ENCODE measurements around the gene KCNQ1.

The KCNQ1 gene

DNA sequence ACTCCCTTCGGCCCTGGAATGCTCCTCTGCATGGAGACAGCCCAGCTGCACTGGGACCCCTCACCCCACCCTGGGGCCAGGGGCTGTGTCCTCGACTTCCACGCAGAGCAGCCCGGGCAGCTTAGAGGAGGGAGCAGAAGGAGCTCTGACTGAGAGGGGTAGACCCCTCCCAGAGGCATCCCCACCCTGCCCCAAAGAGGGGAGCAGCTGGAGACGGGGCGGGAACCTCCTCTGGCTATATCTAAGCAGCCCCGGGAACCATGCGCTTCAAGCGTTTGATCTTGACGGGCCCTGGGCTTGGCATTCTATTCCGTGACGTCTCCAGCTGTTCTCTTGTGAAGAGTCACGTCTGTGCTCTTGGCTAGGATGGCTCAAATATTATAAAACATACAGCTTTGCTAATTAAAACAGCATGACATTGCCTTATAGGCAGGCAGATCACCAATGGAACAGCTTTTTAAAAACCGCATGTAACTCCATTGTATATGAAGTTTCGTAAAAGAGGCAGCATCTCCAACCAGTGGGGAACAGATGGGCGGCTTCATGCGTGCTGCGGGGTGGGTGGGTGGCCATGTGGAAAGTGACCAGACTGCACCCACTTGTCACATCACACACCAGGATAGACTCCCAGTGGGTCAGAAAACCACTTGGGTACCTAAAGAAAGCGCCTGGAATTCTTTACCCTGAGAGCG is 7.7 kb downstream of the KCNQ1 start:
- no peak overlapping the region for H3K27ac ChIP-seq
- TF ChIP-seq, protein P1, sequence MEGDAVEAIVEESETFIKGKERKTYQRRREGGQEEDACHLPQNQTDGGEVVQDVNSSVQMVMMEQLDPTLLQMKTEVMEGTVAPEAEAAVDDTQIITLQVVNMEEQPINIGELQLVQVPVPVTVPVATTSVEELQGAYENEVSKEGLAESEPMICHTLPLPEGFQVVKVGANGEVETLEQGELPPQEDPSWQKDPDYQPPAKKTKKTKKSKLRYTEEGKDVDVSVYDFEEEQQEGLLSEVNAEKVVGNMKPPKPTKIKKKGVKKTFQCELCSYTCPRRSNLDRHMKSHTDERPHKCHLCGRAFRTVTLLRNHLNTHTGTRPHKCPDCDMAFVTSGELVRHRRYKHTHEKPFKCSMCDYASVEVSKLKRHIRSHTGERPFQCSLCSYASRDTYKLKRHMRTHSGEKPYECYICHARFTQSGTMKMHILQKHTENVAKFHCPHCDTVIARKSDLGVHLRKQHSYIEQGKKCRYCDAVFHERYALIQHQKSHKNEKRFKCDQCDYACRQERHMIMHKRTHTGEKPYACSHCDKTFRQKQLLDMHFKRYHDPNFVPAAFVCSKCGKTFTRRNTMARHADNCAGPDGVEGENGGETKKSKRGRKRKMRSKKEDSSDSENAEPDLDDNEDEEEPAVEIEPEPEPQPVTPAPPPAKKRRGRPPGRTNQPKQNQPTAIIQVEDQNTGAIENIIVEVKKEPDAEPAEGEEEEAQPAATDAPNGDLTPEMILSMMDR (conservative IDR thresholded peaks at IDR 0.05) = no peak

DNA sequence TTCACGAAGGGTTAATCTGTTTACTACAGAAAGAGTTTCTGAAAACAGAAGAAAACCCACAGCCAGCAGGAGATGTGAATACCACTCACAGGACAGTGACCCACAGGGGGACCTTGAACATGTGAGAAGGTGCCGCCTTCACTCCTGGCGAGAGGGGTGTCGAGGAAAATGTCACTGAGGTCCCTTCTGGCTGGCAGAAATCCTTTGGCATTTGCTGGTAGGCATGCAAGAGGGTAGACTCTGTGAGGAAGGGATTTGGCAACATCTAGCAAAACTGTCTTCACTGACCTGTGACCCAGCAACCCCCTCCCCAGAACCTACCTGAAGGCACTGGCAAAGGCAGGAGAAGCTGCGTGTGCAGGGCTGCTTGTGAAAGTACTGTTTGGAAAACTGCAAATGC is 8.6 kb downstream of the KCNQ1 start:
- no peak overlapping the region for H3K27ac ChIP-seq
- TF ChIP-seq, protein P1 (conservative IDR thresholded peaks at IDR 0.05) = no peak

DNA sequence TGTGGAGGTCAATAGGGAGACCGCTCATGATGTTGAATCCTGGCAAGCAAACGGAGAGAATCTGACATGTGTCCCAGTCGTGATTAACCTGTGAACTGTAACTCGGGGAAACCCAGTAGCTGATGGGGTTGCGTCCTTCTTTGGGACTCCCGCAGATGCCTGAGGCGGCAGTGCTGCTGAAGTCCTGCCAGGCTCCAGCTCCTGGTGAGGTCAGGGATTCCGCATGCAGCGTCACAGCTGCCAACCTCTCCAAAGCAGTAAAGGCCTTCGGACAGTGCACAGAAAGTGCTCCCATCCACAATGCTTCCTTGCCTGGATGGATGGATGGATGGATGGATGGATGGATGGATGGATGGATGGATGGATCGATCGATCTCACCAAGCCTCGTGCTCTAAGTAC is 13.5 kb downstream of the KCNQ1 start:
- TF ChIP-seq, protein P1 (conservative IDR thresholded peaks at IDR 0.05) = no peak
- no peak overlapping the region for H3K27ac ChIP-seq

DNA sequence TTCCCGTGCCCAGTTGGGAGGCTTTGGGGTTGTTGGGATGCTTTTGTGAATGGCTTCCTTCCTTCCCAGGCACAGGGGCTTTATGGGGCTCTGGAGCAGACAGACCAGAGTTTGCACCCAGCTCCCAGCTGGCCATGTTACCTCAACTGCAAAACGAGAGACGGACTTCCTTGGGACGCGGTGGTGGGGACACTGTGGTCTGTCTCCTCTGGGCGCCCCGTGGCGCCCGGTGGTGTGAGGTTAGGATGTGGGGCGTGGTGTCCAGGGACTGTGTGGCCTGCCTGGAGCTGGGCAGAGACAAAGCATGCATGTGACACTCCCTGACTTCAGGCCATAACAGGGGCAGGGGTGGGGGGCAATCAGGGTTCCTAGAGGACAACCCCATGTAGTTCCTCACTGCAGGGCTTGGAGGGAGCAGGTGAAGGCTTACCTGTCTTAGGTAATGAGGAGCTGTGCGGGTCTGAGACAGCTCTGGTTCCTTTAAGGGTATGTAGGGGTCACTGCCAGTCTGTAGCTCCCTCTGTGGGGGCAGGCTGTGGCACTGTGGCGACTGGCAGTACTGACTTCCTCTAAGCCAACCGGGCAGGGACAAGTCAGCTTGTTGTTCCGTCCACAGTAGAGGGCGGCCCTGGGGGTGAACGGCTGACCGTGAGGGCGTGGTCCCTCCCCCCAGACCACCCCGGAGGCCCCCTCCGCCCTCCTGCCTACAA is 14.4 kb downstream of the KCNQ1 start:
- TF ChIP-seq, protein P1 (conservative IDR thresholded peaks at IDR 0.05) = no peak

DNA sequence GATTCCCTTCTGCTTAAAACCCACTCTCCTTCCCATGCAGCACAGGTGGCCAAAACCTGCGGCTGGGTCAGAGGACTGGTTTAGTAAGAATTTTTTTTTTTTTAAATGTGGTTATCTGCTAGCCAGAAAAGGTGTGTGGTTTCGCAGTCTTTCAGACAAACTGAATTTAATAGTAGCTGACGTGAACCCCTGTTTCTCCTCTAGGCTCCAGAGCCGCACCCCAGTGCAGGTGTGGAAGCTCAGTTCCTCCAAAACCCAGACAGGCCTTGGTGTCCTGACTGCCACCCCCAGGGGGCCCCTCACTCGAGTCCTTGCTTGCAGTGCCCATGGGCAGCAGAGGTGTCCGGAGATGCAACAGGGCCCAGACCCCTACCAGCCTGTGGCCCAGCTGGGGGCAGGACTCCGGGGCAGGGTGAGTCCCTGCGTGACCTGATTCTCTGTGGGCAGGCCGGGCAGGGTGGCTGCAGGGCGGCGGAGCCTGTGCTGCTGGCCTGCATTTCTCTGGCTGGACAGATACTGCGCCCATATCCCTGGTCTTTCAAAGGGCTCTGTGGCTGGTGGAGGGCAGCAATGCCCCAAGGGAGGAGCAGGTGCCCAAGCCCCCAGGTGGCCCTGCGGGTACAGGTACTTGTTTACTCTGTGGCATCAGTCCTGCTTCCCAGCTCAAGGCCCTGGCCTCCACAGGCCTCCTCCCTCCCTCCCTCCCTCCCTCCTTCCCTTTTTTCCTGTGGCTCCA is 15.2 kb downstream of the KCNQ1 start:
- H3K27ac ChIP-seq = no peak overlapping the region
- TF ChIP-seq, protein P1 (conservative IDR thresholded peaks at IDR 0.05) = no peak

More for the DNA sequence above, 14.4 kb downstream of the KCNQ1 start:
- H3K27ac ChIP-seq = no peak overlapping the region

DNA sequence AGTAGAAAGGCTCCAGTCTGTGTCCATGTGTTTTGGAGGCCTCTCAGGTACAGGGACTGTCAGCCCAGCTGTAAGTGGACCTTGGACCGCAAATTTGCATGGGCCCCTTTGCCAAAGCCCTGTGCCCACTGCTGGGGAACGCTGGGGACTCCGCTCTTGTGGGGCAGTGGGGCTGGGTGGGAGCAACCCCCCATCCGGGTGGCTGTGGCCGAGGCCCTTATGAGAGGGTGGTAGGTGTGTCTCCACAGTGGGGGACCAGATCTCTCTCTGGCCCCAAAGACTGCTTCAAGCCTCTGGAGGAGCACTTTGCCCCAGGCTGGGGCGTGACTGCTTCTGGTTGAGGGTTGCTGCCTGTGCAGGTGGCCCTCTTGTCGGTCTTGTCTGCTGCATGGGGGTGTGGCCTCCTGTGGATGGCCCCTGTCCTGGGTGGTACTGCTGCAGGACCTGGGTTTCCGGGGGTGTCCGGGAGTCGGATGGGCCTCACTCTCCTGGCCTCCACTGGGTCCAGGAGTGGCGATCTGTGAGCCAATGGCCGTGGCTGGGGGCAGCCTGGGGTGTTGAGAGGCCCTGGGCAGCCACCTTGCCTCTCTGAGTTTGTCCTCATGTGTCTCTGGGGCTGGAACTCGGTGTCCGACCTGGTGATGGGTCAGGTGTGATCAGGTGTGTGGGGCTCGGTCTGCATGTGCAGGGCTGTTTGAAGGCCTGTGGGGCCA is 15.9 kb downstream of the KCNQ1 start:
- TF ChIP-seq, protein P1 (conservative IDR thresholded peaks at IDR 0.05) = no peak
- H3K27ac ChIP-seq = no peak overlapping the region

Measured in VCaP (cell line).